ENCODE data around the gene NAA35.

Gene NAA35

DNA sequence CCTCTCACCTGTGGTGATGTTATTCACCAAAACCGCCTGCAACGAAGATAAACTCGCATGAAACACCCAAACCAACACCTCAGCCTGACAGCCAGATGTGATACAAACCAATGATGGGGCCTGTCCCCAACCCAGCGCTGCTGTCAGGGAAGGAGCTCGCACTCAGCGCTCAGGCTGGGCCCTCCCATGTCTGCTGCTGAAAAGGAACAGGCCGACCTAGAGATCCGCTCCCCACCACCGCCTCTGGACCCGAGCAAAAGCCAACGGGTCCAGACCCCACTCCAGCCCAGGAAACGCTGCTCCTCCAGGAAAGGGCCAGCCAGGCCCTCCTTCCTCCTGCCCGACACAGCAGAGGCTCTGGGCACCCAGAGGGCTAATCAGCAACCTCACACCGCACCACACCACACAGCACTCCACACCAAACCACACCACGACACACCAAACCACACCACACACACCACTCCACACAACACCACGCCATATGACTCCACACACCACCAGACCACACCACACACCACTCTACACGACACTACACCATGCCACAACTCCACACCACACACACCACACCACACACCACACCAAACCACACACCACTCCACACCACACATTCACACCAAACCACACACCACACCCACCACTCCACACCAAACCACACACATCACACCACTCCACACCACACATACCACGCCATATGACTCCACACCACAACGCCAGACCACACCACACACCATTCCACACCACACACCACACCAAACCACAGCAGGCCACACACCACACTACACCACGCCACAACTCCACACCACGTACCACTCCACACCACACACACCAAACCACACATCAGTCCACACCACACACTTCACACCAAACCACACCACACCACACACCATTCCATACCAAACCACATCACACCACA, 111.9 kb downstream of the NAA35 start:
- DNase-seq (ENCODE audit: low spot score), result no peak
- TF ChIP-seq CTCF (IDR thresholded peaks at IDR 0.05; ENCODE audit: borderline replicate concordance, control extremely low read depth, extremely low read depth, insufficient read depth, missing control alignments), result no peak
- in situ Hi-C loops (cut with MboI; ENCODE audit: low sequenced_read_pairs, unreplicated experiment), result no loop called here

- TF ChIP-seq CTCF (IDR thresholded peaks at IDR 0.05; ENCODE audit: borderline replicate concordance, control extremely low read depth, extremely low read depth, insufficient read depth, missing control alignments), result no peak
- in situ Hi-C loops (cut with MboI; ENCODE audit: low sequenced_read_pairs, unreplicated experiment), result no loop called here
- no peak for DNase-seq (ENCODE audit: low spot score)
These were observed 113.7 kb downstream of the NAA35 start for GRCh38 chr9:86054695-86055094.

GRCh38 chr9:86057491-86057890, 116.5 kb downstream of the NAA35 start:
- in situ Hi-C loops (cut with MboI; ENCODE audit: low sequenced_read_pairs, unreplicated experiment), result no loop called here
- DNase-seq (ENCODE audit: low spot score), result no peak
- no peak for TF ChIP-seq CTCF (IDR thresholded peaks at IDR 0.05; ENCODE audit: borderline replicate concordance, control extremely low read depth, extremely low read depth, insufficient read depth, missing control alignments)

- DNase-seq (ENCODE audit: low spot score), result no peak
- TF ChIP-seq CTCF (IDR thresholded peaks at IDR 0.05; ENCODE audit: borderline replicate concordance, control extremely low read depth, extremely low read depth, insufficient read depth, missing control alignments), result no peak
- in situ Hi-C loops (cut with MboI; ENCODE audit: low sequenced_read_pairs, unreplicated experiment), result no loop called here
These were observed 121.2 kb downstream of the NAA35 start for GRCh38 chr9:86061972-86062739.

- in situ Hi-C loops (cut with MboI; ENCODE audit: low sequenced_read_pairs, unreplicated experiment), result no loop called here
- DNase-seq (ENCODE audit: low spot score), result no peak
- no peak for TF ChIP-seq CTCF (IDR thresholded peaks at IDR 0.05; ENCODE audit: borderline replicate concordance, control extremely low read depth, extremely low read depth, insufficient read depth, missing control alignments)
These were observed 122.1 kb downstream of the NAA35 start for GRCh38 chr9:86062845-86063693.

DNA sequence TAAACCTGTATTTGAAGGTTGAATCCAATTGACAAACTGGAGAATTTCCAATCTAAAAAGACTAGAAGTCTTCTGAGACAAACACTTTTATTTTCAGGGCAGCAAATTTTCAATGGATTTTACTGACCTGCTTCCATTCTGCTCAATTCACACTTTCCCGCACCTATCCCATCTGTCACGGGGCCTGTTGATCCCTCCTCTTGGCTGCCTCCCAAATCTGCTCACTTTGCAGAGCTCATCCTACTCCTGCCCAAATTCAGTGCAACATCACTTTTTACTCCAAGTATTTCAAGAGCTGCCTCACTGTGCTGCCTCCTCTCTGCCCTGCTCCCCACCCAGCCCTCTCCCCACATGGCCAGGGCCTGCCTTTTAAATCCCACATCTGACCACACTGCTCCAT, 123.3 kb downstream of the NAA35 start:
- DNase-seq (ENCODE audit: low spot score), result no peak
- in situ Hi-C loops (cut with MboI; ENCODE audit: low sequenced_read_pairs, unreplicated experiment), result no loop called here
- no peak for TF ChIP-seq CTCF (IDR thresholded peaks at IDR 0.05; ENCODE audit: borderline replicate concordance, control extremely low read depth, extremely low read depth, insufficient read depth, missing control alignments)
